Testis (tissue), 2 donors: ENCODE measurements around the gene CDH13.

Experiments
- POLR2A ChIP-seq: fragments of 450-650 bp; IDR thresholded peaks from one replicate; pipeline ENCODE4 v1.6.1; 2017; ENCODE audit warnings: antibody characterized with exemption, mild to moderate bottlenecking, moderate library complexity
- TF ChIP-seq, protein P1 (sequence below), 3 experiments: fragments of 450-650 bp in 2 of 3; fragments of 200-600 bp in 1 of 3; sonication (generic) in 1 of 3; IDR thresholded peaks; one replicate each; pipeline ENCODE4 v1.5.1; 2016 to 2019; ENCODE audit warnings: antibody characterized with exemption in 3 of 3, mild to moderate bottlenecking in 2 of 3, moderate library complexity in 1 of 3

DNA sequence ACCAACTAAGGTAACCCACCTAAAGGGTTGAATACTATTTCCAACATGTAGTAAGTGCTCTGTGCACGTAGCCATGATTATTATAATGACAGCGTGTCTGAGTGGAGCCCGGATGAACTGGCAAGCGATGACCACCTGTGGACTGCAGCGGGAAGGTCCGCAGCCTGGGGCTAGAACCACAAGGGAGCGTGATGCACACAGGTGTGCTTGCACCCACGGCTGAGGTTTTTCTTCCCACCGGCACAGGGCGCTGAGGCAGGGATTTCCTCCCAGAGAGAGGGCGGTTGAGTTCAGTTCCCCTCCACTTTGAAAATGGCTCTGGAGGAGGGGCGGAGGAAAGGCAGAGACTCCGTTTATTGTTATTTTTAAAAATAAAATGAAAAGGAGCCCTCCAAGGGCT lies 959.3 kb downstream of the CDH13 start:
- TF ChIP-seq, protein P1, sequence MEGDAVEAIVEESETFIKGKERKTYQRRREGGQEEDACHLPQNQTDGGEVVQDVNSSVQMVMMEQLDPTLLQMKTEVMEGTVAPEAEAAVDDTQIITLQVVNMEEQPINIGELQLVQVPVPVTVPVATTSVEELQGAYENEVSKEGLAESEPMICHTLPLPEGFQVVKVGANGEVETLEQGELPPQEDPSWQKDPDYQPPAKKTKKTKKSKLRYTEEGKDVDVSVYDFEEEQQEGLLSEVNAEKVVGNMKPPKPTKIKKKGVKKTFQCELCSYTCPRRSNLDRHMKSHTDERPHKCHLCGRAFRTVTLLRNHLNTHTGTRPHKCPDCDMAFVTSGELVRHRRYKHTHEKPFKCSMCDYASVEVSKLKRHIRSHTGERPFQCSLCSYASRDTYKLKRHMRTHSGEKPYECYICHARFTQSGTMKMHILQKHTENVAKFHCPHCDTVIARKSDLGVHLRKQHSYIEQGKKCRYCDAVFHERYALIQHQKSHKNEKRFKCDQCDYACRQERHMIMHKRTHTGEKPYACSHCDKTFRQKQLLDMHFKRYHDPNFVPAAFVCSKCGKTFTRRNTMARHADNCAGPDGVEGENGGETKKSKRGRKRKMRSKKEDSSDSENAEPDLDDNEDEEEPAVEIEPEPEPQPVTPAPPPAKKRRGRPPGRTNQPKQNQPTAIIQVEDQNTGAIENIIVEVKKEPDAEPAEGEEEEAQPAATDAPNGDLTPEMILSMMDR (IDR thresholded peaks at IDR 0.05) = no peak
- no peak for TF ChIP-seq POLR2A
